KOPT-K1 (cell line): ENCODE results near the gene SH3TC1.

Experiments
- H3K27ac ChIP-seq: fragments of 200-600 bp; sonication (generic); 2 replicates; pipeline ENCODE4 v1.5.1; 2016; ENCODE audit warnings: antibody characterized with exemption, mild to moderate bottlenecking, low read depth, low read length; ENCODE audit not compliant: poor library complexity, severe bottlenecking
- H3K36me3 ChIP-seq: fragments of 200-600 bp; sonication (generic); 2 replicates; pipeline ENCODE4 v1.5.1; 2017; ENCODE audit warnings: antibody characterized with exemption, mild to moderate bottlenecking, low read length, moderate library complexity; ENCODE audit not compliant: insufficient read depth
- H3K9me3 ChIP-seq: fragments of 200-600 bp; sonication (generic); 2 replicates; pipeline ENCODE4 v1.5.1; 2017; ENCODE audit warnings: antibody characterized with exemption, low read length, mild to moderate bottlenecking; ENCODE audit not compliant: insufficient read depth, poor library complexity, severe bottlenecking

Gene SH3TC1

GRCh38 chr4:8240211-8241041, 41.3 kb downstream of the SH3TC1 start:
- Histone ChIP-seq H3K9me3 (no peaks in the 10 kb centered on the region), H3K36me3 (peaks cover 20% of the 10 kb centered on the region), H3K27ac (no peak overlapping the region)

DNA sequence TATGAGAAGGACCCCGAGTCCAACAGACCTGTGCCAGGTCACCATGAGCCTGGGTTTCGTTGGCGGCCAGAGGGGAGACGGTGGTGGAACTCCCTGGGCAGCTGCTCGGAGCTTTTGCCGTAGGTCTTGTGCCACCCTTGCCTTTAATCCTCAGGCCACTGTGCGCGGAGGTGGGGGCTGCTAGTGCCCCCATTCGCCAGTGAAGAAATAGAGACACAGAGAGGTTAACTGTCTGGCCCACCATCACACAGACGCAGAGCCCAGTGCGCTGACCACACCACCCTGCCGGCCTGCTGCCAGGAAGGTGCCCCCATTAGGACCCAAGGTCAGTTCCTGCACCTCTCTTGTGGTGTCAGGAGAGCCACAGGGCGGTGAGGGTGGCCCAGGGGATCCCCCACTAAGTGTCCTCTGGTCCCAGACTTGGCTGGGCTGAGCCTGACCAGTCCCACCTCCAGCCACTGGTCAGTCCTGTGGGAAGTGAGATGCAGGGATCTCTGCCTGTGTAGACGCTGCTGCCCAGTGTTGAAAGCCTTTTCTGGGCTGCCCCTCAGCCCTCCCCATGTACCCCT, 42.2 kb downstream of the SH3TC1 start:
- H3K9me3 ChIP-seq: no peaks in the 10 kb centered on the region
- no peak overlapping the region for H3K27ac ChIP-seq
- H3K36me3 ChIP-seq: peaks cover 16% of the 10 kb centered on the region

- Histone ChIP-seq H3K36me3 (peaks cover 16% of the 10 kb centered on the region), H3K9me3 (no peaks in the 10 kb centered on the region), H3K27ac (peak overlapping the region; percentile 19)
These were observed 43.0 kb downstream of the SH3TC1 start for GRCh38 chr4:8241895-8242696.

GRCh38 chr4:8242782-8243560, 43.9 kb downstream of the SH3TC1 start:
- Histone ChIP-seq H3K27ac (no peak overlapping the region), H3K9me3 (no peaks in the 10 kb centered on the region), H3K36me3 (peaks cover 8% of the 10 kb centered on the region)

GRCh38 chr4:8244001-8244757, 45.1 kb downstream of the SH3TC1 start:
- H3K27ac ChIP-seq: no peak overlapping the region
- no peaks in the 10 kb centered on the region for H3K9me3 ChIP-seq
- H3K36me3 ChIP-seq: peaks cover 7% of the 10 kb centered on the region

DNA sequence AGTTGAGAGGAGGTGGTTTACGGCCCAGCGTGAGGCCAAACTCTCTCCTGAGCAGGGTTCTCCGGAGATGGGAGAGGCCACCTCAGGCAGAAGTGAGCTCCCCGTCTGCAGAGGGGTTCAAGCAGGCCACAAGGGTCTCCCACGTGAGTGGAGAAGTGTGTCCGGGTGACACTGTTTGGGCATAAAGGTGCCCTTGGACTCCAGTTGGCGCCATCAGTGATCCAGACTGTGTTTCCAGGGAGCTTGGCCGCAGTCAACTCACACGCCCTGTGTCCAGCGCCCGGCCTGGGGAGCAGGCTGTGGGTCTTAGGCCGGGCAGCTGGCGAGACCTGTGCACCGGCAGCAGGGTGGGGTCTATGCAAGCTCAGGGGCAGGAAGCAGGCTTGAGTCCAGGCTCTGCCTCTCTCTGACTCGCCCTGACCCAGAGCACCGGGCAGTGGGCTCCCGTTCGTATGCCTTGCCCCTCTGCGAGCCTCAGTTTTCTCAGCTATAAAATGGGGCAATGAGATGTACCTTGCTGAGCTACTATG, 45.9 kb downstream of the SH3TC1 start:
- Histone ChIP-seq H3K36me3 (peaks cover 4% of the 10 kb centered on the region; the same call in 1 of the 2 replicates), H3K9me3 (no peaks in the 10 kb centered on the region), H3K27ac (no peak overlapping the region)

- H3K36me3 ChIP-seq: peaks cover 4% of the 10 kb centered on the region; the same call in 1 of the 2 replicates
- H3K9me3 ChIP-seq: no peaks in the 10 kb centered on the region
- no peak overlapping the region for H3K27ac ChIP-seq
These were observed 47.1 kb downstream of the SH3TC1 start for GRCh38 chr4:8245884-8246833.

GRCh38 chr4:8247047-8247930, 48.2 kb downstream of the SH3TC1 start:
- Histone ChIP-seq H3K27ac (no peak overlapping the region), H3K36me3 (no peaks in the 10 kb centered on the region), H3K9me3 (no peaks in the 10 kb centered on the region)

DNA sequence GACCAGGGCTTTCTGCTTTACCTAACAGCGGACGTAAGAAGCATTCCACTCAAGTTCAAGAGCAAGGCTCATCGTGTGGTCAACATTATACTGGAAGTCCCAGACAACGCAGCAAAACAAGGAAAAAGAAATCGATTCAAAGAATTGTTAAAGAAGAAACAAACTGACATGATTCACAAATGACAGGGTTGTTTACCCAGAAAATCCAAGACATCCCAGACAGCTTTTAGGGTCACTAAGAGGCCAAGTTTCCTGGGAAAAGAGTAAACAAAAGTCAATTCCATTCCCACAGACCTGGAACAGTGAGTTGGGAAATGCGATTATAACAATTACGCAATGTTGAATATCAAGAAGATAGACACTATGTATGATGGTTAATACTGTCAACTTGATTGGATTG, 49.0 kb downstream of the SH3TC1 start:
- H3K36me3 ChIP-seq: no peaks in the 10 kb centered on the region
- H3K9me3 ChIP-seq: no peaks in the 10 kb centered on the region
- H3K27ac ChIP-seq: no peak overlapping the region

DNA sequence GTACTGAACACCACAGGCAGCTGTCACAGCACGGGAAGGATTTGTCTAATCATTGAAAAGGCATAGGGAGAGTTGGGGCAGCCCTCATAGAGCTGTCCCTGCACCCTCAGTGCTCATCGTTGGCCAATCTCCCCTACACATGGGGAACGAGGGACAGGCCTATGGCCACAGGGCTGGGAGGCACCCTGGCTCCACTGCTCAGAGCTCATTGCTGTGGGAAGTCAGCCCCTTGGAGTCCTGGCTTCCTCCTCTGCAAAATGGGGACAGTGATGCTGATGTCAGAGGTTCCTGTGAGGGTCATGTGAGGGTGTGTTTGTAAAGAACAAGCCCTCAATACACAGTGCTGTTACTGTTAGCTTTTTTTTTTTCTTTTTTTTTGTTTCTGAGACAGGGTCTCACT, 51.1 kb downstream of the SH3TC1 start:
- Histone ChIP-seq H3K9me3 (no peaks in the 10 kb centered on the region), H3K27ac (no peak overlapping the region), H3K36me3 (no peaks in the 10 kb centered on the region)

DNA sequence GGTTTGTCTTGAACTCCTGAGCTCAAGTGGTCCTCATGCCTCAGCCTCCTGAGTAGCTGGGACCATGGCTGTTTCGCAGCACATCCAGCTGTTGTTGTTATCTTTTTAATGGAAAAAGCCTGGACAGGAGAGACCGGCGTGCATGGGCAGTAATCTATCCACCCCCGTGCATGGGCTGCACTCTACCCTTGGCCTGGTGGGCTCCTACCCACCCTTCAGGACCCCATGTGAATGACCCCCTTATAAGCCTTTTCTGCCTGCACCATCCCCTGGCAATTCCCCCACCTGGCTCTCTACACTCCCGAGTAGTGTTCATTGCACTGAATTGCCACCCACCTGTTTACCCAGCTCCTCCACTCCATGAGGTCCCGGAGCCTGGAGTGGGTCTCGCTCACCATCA, 51.5 kb downstream of the SH3TC1 start:
- Histone ChIP-seq H3K9me3 (no peaks in the 10 kb centered on the region), H3K36me3 (no peaks in the 10 kb centered on the region), H3K27ac (no peak overlapping the region)

DNA sequence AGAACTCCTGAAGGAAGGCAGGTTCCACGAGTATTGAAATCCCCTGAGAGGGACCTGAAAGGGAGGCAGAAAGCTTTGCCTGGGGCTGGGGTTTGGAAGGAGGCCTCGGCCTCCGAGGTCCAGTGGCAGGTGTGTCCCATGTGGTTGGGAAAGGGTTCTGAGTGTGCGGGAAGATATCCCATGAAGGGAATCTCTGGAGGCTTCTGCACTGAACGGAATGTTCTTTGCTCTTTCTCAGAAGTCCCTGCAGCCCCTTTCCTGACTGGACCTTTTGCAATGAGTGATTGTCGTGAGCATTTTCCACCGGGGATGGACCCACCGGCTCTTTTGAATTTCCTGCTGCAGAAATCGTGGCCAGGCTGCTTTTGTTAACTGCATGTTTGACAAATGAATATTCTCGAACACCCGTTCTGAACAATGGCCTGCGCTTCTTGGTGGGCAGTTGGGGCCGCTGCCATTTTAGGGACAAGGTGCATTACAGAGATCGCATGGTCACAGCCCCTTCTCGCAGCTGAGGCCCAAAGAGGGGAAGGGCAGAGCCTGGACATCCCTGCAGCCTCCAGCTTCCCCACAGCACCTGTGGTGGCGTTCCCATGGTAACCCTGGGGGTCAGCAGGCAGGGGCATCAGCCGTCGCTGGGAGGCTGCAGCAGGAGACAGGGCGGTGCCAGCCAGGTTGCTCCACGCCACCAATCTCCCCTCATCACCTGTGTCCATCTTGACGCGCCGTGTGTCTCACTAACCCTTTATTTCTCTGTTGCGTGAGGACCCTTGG, 52.2 kb downstream of the SH3TC1 start:
- Histone ChIP-seq H3K9me3 (no peaks in the 10 kb centered on the region), H3K27ac (no peak overlapping the region), H3K36me3 (no peaks in the 10 kb centered on the region)
